PC-9 (cell line): ENCODE results near the gene VPS50. TPM values are rescaled to one million over a fixed set of nuclear protein-coding genes. Genes with fewer than 3 reads are reported as not detected.

ENCODE experiments used
- BruUV-seq: library from RNA; stranded (reverse); fragments of 400-500 nt; replicated peaks from 2 replicates; lab custom pipeline; 2021; lab: Mats Ljungman, UMichigan
- CTCF ChIA-PET: fragments of 300-600 bp; sonication (Branson Sonifier 250); formaldehyde crosslinking; loops from one replicate; lab custom pipeline; 2022; ENCODE audit warnings: antibody characterized with exemption; lab: Charles Lee
- POLR2A ChIA-PET: fragments of 300-600 bp; sonication (Branson Sonifier 250); formaldehyde crosslinking; loops from one replicate; lab custom pipeline; 2022; ENCODE audit warnings: antibody characterized with exemption; ENCODE audit not compliant: unreplicated experiment; lab: Charles Lee
- DNase-seq, 2 experiments: peaks; one replicate each; pipeline versions ENCODE4 v3.0.0 to v3.0.0-alpha.2; 2015 to 2022; ENCODE audit warnings: mixed read lengths in 1 of 2
- H2AFZ ChIP-seq: fragments of 200-600 bp; sonication (generic); 2 replicates; pipeline ENCODE4 v1.8.1; 2017; ENCODE audit warnings: antibody characterized with exemption
- H3F3A ChIP-seq: fragments of 200-600 bp; sonication (generic); 2 replicates; pipeline ENCODE4 v1.8.1; 2017; ENCODE audit warnings: antibody characterized with exemption, mild to moderate bottlenecking, low read depth; ENCODE audit not compliant: insufficient read depth
- H3K27ac ChIP-seq: fragments of 200-600 bp; sonication (generic); 2 replicates; pipeline ENCODE4 v1.6.1; 2016; ENCODE audit warnings: mixed run types
- H3K27me3 ChIP-seq: fragments of 200-600 bp; sonication (generic); 2 replicates; pipeline ENCODE4 v1.6.1; 2016; ENCODE audit warnings: low read depth, mixed run types; ENCODE audit not compliant: insufficient read depth
- H3K36me3 ChIP-seq: fragments of 200-600 bp; sonication (generic); 2 replicates; pipeline ENCODE4 v1.6.1; 2016; ENCODE audit warnings: low read depth, mixed run types
- H3K4me1 ChIP-seq: fragments of 200-600 bp; sonication (generic); replicated peaks from 2 replicates; pipeline ENCODE4 v1.6.1; 2016; ENCODE audit warnings: mixed run types; ENCODE audit not compliant: insufficient read depth
- H3K4me2 ChIP-seq: fragments of 200-600 bp; sonication (generic); 2 replicates; pipeline ENCODE4 v1.6.1; 2017; ENCODE audit warnings: mixed run types
- H3K4me3 ChIP-seq: fragments of 200-600 bp; sonication (generic); 2 replicates; pipeline ENCODE4 v1.6.1; 2016; ENCODE audit warnings: mixed run types
- H3K79me2 ChIP-seq: fragments of 200-600 bp; sonication (generic); 2 replicates; pipeline ENCODE4 v1.6.1; 2017; ENCODE audit warnings: low read depth, mixed run types
- H3K9me2 ChIP-seq: fragments of 200-600 bp; sonication (generic); 2 replicates; pipeline ENCODE4 v1.8.1; 2017; ENCODE audit warnings: mild to moderate bottlenecking; ENCODE audit not compliant: insufficient read depth
- H3K9me3 ChIP-seq: fragments of 200-600 bp; sonication (generic); 2 replicates; pipeline ENCODE4 v1.8.1; 2016; ENCODE audit warnings: low read depth; ENCODE audit not compliant: insufficient read depth
- H4K20me1 ChIP-seq: fragments of 200-600 bp; sonication (generic); 2 replicates; pipeline ENCODE4 v1.8.1; 2017; ENCODE audit not compliant: insufficient read depth
- EZH2 ChIP-seq: fragments of 200-600 bp; sonication (generic); IDR thresholded peaks from 2 replicates; pipeline ENCODE4 v1.8.0; 2017; ENCODE audit warnings: antibody characterized with exemption, low read depth
- intact Hi-C: fragments of 100-400 bp; cut with micrococcal nuclease; formaldehyde crosslinking; loops from one replicate; pipeline ENCODE4 v1.10.0; 2022; ENCODE audit not compliant: unreplicated experiment
- total RNA-seq: library from RNA; stranded (reverse); gene quantifications from 2 replicates; pipeline ENCODE4 v1.2.3, GENCODE V29; 2021
- TF ChIP-seq, protein P1 (sequence below): fragments of 200-600 bp; sonication (generic); conservative IDR thresholded peaks from 2 replicates; pipeline ENCODE4 v1.6.1; 2017; ENCODE audit warnings: mixed run types, antibody characterized with exemption, mild to moderate bottlenecking, moderate library complexity

The VPS50 gene
- total RNA-seq, 1 experiment from 2014 or later = 32.2 TPM

DNA sequence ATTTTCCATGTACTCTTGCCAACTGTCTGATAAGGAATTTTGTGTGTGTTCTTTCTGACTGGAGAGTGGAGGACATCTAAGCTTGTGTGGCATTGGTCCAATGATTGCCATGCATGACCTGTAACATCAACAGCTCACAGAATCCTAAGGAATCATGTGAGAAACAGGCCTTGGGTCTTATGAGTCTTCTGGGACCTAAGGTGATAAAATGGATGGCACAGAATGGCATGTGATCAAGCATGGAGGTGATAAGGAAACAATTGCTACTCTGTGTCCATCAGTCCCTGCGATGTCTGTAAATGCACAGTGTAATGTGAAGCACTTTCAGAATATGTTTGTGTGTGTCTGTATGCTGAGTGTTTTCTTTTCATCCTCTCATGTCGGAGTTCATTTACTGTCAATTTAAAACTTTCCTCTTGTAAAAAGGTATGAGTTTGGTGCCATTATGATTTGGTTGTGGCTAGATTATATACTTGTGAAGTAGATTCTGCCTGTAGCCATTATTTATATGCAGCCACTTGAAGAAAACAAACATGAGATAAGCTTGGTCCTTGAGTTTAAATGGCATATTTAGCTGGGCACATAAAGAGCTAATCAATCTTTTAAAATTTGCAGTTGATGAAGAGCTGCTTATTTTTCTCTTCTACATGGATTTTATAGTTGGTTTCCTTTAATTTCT, 127.5 kb downstream of the VPS50 start:
- Histone ChIP-seq H3K4me1 (no peaks in the 10 kb centered on the region), H4K20me1 (no peaks in the 10 kb centered on the region), H3F3A (no peaks in the 10 kb centered on the region), H3K27ac (no peak overlapping the region), H3K9me2 (no peaks in the 10 kb centered on the region), H3K27me3 (no peaks in the 10 kb centered on the region), H2AFZ (no peak overlapping the region), H3K79me2 (no peaks in the 10 kb centered on the region), H3K4me2 (no peak overlapping the region), H3K36me3 (no peaks in the 10 kb centered on the region), H3K4me3 (no peak overlapping the region), H3K9me3 (no peaks in the 10 kb centered on the region)
- no peak for DNase-seq
- TF ChIP-seq EZH2 = no peak
- TF ChIP-seq, protein P1, sequence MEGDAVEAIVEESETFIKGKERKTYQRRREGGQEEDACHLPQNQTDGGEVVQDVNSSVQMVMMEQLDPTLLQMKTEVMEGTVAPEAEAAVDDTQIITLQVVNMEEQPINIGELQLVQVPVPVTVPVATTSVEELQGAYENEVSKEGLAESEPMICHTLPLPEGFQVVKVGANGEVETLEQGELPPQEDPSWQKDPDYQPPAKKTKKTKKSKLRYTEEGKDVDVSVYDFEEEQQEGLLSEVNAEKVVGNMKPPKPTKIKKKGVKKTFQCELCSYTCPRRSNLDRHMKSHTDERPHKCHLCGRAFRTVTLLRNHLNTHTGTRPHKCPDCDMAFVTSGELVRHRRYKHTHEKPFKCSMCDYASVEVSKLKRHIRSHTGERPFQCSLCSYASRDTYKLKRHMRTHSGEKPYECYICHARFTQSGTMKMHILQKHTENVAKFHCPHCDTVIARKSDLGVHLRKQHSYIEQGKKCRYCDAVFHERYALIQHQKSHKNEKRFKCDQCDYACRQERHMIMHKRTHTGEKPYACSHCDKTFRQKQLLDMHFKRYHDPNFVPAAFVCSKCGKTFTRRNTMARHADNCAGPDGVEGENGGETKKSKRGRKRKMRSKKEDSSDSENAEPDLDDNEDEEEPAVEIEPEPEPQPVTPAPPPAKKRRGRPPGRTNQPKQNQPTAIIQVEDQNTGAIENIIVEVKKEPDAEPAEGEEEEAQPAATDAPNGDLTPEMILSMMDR = no peak
- BruUV-seq = no TSS peak
- POLR2A ChIA-PET = interaction anchor here (0.6 kb wide), 1 partner anchor 234 kb away, joined by 3 read pairs; no protein-coding TSS in a partner anchor
- CTCF ChIA-PET = no interaction called here
- intact Hi-C loops = no loop called here

DNA sequence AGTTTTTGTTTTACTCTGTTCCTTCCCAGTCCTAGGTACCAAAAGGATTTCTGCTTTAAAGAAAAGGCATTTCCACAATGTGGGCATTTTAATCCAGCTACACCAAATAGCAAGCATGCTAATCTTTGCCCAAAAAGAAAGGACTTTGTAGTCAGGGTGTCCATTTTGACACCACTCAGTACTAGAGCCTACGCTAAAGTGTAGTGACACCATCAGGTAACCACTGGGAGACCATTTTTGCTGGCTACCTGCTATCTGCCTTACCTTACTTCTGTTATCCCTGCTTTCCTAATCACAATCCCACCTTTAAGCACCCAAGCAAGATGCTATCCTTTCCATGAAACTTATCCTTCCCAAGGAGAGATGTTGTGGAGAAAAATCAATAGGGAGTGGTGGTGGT, 129.7 kb downstream of the VPS50 start:
- no peaks in the 10 kb centered on the region for H3K4me1 ChIP-seq
- no peaks in the 10 kb centered on the region for H3K79me2 ChIP-seq
- no peak for TF ChIP-seq EZH2
- TF ChIP-seq, protein P1 = no peak
- DNase-seq = no peak
- no peaks in the 10 kb centered on the region for H3K36me3 ChIP-seq
- H3F3A ChIP-seq = no peaks in the 10 kb centered on the region
- H3K4me3 ChIP-seq = no peak overlapping the region
- no peaks in the 10 kb centered on the region for H3K27me3 ChIP-seq
- H3K9me3 ChIP-seq = no peaks in the 10 kb centered on the region
- no TSS peak for BruUV-seq
- H4K20me1 ChIP-seq = no peaks in the 10 kb centered on the region
- H3K27ac ChIP-seq = no peak overlapping the region
- intact Hi-C loops = no loop called here
- no peak overlapping the region for H2AFZ ChIP-seq
- CTCF ChIA-PET = no interaction called here
- no peaks in the 10 kb centered on the region for H3K9me2 ChIP-seq
- no peak overlapping the region for H3K4me2 ChIP-seq
- POLR2A ChIA-PET = no interaction called here

DNA sequence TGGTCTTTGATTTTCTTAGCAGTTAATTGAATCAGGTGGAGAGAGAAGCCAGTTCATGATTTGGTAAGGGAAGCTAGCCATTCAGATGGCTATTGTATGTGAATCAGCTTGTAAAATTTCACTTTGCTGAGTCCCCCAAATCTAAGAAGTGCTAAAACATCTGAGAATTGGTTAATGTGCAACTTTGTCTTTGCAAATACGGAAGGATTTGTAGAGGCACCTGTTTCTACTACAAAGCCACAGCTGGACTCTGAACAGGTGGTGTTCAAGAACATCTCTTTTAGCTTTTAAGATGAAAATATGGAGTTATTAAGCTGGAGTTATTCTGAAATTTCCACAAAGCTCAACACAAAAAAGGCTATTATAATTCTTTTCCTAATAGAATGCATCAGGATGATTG, 132.6 kb downstream of the VPS50 start:
- CTCF ChIA-PET = no interaction called here

More for the DNA sequence above, 132.6 kb downstream of the VPS50 start:
- no peaks in the 10 kb centered on the region for H3K27me3 ChIP-seq
- TF ChIP-seq, protein P1 = no peak
- H3K4me1 ChIP-seq = no peaks in the 10 kb centered on the region
- intact Hi-C loops = no loop called here
- BruUV-seq = no TSS peak
- H3K4me2 ChIP-seq = no peak overlapping the region
- no peaks in the 10 kb centered on the region for H4K20me1 ChIP-seq
- POLR2A ChIA-PET = no interaction called here
- no peaks in the 10 kb centered on the region for H3F3A ChIP-seq
- H3K36me3 ChIP-seq = no peaks in the 10 kb centered on the region
- no peaks in the 10 kb centered on the region for H3K79me2 ChIP-seq
- no peak for DNase-seq
- H3K9me2 ChIP-seq = no peaks in the 10 kb centered on the region
- H3K9me3 ChIP-seq = no peaks in the 10 kb centered on the region
- no peak overlapping the region for H2AFZ ChIP-seq
- no peak overlapping the region for H3K4me3 ChIP-seq
- no peak overlapping the region for H3K27ac ChIP-seq
